GM18502 (cell line): Measurements from ENCODE around the gene PLK1.
A peak's percentile ranks its signal among the peaks of the same experiment; 100 is the strongest.
"Not testable (repeated sequence)": the region's sequence is repeated elsewhere in the genome, so short reads cannot be mapped to it uniquely, and the experiment has no call there.

ENCODE experiments used
- ATAC-seq: cut with Tn5 transposase; IDR thresholded peaks from one replicate; pipeline ENCODE4 v1.9.1; 2021; ENCODE audit warnings: mild to moderate bottlenecking; ENCODE audit not compliant: unreplicated experiment, poor library complexity

PLK1 gene

DNA sequence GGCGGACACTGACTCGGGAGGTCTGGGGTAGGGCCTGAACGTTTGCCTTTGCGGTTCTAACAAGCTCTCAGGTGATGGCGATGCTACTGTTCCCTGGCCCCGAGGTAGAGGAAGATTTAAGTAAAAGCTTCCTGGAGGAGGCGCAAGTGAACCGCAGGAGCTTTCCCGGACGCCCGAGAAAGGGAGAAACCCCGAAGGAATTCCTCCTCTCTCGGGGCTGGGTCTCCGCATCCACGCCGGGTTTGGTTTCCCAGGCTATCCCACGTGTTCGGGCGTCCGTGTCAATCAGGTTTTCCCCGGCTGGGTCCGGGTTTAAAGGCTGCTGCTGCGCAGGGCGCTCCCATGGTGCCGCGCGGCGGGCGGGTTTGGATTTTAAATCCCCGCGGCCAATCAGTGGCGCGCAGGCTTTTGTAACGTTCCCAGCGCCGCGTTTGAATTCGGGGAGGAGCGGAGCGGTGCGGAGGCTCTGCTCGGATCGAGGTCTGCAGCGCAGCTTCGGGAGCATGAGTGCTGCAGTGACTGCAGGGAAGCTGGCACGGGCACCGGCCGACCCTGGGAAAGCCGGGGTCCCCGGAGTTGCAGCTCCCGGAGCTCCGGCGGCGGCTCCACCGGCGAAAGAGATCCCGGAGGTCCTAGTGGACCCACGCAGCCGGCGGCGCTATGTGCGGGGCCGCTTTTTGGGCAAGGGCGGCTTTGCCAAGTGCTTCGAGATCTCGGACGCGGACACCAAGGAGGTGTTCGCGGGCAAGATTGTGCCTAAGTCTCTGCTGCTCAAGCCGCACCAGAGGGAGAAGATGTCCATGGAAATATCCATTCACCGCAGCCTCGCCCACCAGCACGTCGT, at the start of gene PLK1:
PLK1 (plus strand) TSS at position 460 of the 844 bp plus-strand sequence; CDS start at position 504, 44 bp downstream.
- ATAC-seq: peak; percentile 89

DNA sequence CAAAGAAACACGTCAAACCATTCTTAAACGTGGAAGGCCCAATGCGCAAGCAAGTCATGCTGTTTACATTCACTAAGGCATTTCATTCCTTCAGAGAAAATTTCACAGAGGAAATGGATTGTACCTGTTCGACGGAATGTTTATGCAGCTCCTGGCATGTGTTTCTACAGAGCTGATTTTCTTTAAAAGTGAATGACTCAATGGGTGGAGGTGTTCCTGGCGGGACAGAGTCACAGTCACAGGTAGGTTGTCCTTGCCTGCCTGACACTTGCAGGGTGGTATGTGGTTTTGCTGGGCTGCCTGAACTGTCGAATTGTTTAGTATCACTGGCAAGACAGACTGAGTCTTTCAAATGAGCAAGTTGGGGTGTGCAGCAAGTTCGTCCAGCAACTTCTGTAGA, 49.2 kb upstream of the PLK1 start:
- no peak for ATAC-seq

DNA sequence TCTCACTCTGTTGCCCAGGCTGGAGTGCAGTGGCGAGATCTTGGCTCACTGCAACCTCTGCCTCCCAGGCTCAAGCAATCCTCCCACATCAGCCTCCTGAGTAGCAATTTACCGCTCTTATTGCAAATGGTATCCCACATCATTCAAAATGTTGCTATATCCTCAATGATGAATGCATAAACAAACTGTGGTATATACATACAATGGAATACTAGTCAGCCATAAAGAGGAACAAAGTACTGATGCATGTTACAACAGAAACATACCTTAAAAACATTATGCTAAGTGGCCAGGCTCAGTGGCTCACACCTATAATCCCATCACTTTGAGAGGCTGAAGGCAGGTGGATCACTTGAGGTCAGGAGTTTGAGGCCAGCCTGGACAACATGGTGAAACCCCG, 46.8 kb upstream of the PLK1 start:
- not testable (repeated sequence) for ATAC-seq

DNA sequence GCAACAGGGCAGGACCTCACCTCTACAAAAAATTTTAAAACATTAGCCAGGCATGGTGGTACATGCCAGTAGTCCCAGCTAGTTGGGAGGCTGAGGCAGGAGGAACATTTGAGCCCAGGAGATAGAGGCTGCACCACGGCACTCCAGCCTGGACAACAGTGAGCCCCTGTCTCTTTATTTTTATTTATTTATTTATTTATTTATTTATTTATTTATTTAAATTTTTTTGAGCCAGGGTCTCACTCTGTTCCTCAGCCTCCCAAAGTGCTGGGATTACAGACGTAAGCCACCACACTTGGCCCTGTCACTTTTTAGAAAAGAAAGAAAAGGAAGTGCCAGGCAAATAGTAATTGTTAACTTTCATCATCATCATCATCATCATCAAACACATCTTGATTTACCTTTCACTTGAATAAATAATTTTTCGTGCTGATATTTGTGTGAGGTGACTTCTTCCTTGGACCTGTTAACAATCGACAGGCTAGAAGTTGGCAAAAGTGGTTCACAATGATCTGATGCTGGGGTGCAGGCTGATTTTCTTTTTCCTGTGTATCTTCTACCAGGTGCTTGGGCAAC, 44.1 kb upstream of the PLK1 start:
- ATAC-seq: no peak

DNA sequence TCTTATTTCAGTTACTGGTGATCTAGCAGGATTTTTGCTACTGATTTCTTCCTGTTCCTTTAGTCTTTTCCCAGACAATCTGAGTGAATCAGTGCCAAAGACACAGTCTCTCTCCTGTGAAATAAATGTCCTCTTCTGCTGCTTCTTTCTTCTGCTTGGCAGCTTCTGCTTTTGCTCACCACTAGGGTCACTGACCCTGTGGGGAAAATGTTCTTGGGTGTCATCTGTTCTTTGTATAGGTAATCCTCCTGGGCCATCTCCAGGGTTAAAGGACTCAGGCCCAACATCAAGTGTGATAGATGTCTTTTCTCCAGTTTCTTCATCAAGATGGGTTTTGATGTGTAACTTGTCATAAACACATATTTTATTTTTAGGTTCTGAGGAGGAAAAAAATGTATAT, 42.7 kb upstream of the PLK1 start:
- no peak for ATAC-seq

DNA sequence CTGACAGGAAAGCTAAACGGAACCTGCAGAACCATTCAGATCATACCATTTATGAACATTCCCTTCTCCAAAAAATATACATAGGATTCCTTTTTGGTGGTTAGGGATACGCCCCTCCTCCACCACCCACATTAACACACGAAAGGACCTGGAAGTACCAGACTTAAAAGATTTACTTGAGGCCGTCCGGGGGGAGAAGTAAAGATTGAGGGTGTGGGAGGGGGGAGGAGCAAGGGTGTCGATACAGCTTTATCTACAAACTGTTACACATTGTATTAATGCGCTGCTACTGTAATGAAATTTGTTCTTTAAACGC, 38.1 kb upstream of the PLK1 start:
- ATAC-seq: no peak

DNA sequence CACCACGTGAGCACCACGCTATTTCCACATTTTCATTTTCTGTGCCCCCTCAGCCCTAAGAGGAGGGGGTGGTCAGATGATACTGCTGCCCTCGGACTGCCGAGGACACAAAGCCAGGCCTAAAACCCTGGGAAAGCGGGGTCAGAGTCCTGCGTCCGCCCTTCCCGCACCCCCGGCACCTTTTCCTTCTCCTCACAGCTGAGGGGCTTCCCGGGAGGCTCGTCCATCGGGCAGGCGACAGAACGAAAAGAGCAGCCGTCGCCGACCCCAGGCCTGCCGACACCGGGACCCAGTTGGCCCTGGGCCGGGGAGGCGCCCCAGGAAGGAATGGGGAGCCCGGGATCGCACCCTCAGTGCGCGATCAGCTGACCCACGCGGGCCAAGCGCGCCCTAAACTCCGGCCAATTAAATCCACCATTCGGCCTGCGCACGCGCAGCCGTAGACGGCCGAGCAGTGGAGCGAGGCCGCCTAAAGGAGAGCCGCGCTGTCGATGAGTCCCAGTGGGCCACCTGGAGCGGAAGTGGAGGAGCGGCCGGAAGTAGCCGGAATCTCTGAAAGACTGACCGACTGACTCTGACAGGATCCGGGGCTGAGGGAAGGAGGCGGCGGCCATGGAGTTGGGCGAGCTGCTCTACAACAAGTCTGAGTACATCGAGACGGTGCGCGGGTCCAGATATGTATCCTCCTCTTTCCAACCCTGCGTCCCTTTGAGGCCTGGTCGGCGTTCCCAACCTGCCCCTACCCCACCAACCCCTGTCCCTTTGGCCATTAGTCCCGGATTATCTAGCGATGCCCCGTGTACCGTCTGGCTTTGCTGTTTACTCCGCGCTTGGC, 37.5 kb upstream of the PLK1 start, which contains the start of the genes DCTN5 and PALB2:
DCTN5 (plus strand) TSS at position 536 of the 835 bp plus-strand sequence; CDS start at position 613, 77 bp downstream.
PALB2 (minus strand) TSS at position 380 of the 835 bp plus-strand sequence; CDS start at position 227, 153 bp downstream.
- peak; percentile 98 for ATAC-seq

DNA sequence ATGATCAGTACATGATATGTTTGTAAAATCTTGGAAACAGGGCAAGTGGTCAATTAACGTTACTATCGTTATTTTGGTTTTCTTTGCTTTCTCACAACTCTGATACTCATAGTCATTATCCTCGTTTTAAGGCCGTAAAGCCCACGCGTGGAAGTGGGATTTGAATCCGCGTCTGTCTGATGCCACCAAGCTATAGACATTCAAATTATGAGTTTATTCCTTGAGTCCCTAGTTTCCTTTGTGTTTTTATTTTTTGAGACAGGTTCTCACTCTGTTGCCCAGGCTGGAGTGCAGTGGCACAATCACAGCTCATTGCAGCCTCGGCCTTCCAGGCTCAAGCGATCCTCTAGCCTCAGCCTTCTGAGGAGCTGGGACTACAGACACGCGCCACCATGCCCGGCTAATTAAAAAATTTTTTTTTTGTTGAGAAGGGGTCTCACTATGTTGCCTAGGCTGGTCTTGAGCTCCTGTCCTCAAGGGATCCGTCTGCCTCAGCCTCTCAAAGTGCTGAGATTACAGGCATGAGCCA, 36.4 kb upstream of the PLK1 start:
- no peak for ATAC-seq

DNA sequence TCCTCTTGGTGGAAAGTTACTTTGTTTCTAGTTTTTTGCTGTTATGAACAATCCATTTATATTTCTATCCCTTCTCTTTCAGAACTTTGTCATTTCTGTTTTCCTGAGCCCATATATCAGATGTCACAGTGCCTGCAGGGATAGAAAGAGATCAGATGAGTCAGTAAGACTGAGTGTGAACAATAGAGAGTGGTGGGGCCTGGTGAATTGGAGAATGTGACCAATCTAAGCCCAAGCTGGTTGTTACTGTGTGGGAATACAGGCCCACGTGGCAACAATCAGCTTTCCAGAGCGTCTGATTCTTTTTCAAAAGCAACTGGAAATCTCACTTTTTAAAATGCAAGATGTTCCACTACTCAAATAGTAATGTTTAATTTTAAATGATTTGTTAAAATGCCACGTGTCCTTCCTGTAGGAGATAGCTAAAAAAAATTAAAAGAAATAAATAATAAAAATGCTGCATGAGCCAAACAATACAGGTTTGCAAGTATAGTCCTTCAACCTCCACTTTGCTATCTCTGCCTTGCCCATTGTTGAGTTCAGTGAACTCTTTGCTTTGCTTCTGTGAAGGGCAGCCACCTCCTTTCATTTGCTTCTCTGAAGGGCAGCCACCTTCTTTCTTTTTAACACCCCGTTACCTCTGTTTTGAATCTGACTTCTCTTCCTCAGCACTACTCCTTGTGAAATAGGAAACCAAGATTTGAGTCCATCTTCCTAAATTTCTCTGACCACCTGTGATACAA, 27.8 kb upstream of the PLK1 start:
- no peak for ATAC-seq

DNA sequence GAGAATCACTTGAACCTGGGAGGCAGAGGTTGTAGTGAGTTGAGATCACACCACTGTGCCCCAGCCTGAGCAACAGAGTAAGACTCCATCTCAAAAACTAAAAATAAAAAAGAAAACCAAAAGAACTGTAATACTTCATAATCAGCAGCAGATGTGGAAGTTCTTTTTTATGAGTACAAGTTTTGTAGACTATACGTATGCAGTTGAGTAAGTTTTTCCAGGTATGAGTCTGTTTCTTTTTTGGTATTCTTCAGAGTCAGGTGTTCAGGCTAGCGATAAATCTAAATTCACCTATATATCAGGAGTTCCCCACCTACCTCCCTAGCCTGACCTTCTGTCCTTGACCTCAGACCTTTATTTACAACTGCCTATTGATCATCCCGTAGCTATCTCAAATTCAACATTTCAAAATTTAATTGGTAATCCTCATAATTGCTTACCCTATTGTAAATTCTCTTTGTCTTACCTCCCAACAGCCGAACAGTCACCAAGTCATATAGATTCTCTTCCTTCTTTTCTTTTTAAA, 26.7 kb upstream of the PLK1 start:
- ATAC-seq: no peak

DNA sequence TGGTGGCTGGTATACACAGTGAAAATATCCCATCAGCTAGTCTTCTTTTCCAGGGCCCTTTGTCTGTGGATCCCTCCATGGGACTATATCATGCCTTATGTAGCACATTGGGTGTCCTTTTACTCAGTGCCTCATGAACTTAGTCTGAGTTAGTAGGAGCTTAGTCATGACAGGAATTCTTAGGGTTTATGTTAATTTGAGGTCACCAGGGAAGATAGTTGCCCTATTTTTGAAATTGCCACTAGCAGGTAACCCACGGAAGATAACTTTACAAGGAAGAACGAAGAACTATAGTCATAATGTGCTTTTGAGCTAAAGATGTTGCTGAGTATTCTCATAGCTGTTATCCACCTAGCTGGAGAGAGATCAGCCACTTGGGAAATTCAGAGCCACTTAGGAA, 14.8 kb upstream of the PLK1 start:
- no peak for ATAC-seq

DNA sequence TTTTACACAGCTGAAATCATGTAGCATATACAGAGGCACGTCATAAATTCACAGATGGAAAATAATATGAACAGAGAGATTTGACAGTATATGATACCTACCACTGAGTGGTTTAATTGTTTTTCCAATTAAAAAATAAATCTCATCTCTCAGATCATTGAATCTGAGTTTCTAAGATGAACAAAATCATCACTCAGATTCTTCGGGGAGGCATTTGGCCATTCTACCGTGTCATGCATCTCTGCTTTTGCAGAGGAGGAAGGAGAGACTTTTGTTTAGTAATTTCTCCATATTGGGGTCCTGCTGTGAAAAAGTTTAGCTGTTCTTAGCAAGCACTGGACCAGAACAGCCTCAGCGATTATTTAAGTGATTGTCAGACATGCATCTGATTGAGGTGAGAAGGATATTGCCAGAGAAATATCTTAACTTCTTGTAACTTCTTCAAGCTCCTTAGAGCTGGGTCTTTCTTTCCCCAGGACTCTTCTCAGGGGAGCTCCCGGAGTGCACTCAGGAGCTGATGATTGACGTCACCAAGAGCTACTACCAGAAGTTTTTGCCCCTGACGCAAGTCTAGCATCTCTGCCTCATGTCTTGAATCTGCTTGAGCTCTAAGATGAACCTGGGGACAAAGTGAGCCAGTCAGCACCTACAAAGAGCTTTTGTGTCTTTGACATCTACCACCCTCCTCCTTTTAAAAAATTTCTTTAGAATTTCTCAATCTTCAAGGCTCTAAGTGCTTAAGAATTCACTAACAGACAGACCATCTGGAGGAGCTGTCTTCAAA, 11.9 kb upstream of the PLK1 start:
- no peak for ATAC-seq

DNA sequence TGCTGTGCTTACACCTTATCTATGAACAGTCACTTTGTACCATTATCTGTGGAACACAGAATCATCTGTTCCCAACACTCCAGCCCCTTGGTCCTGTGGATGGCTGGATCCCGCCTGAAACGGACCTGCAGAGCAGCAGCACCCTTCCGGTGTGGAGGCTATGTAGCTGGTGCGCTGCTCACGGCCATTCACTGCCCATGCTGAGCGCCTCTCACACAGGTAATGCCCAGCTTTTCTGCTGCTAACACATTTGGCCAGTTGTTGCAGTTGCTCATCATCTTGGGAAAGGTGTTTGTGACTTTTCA, 11.4 kb upstream of the PLK1 start:
- no peak for ATAC-seq

DNA sequence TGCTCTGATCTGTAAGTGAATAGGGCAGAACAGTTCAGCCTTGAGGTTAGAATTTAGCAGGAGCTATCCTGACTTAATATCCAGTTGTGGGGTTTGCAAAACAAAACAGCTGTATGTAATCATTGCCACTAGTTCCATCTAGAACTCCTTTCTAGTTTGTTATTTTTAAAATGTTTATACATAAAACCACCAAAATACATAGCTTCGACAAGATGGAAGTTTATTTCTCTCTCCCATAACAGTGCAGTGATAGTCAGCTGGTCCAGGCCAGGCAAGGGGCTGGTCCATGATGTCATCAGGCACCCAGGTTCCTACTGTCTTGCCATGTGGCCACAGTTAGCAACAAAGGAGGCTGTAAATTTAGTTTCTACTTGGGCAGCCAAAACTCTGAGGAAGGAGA, 10.5 kb upstream of the PLK1 start:
- ATAC-seq: no peak

DNA sequence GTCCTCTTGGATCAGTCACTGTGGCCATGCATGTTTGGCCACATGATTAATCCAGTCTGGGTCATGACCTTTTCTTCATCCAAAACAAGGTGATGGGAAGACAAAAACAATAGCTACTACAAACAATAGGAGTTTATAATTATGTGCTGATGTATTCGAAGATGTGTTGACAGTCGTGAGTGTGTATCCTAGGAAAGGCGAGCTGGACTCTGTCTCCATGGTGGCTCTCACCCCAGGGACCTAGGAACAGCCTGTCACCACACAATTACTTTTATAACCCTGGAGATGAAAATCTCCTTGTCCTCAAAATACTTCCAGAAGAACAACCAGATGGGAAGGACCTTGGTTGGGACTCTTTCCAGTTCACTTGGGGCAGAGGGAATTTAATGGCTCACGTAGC, 9.8 kb upstream of the PLK1 start:
- ATAC-seq: no peak

DNA sequence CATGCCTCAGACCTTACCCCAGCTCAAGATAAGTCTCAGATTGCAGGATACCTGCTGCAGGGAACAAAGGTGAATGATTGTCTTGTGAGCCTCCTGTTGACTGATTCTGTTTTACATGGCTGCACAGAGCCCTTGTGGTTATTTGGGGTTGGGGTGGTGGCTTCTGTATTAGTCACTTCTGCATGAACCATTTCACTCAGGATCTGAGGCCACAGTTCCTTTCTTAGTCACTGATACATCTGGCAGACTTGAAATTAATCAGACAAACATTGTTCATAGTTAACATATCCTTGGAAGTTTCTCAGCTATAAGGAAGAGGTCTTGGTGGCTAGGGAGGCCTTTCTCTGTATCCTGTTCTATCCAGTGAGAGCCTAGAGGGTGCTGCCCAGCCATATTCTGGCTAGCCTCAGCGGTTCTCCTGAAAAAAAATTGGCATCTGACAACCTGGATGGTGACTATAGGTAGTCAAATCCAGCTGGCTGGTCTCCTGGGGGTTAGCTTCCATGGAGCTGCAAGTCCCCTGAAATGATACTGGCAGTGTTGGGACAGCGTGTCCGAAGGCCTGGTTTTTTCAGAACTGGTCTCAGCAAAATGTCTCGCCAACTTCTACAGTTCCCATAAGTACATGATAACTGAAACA, 8.4 kb upstream of the PLK1 start:
- ATAC-seq: peak; percentile 95

DNA sequence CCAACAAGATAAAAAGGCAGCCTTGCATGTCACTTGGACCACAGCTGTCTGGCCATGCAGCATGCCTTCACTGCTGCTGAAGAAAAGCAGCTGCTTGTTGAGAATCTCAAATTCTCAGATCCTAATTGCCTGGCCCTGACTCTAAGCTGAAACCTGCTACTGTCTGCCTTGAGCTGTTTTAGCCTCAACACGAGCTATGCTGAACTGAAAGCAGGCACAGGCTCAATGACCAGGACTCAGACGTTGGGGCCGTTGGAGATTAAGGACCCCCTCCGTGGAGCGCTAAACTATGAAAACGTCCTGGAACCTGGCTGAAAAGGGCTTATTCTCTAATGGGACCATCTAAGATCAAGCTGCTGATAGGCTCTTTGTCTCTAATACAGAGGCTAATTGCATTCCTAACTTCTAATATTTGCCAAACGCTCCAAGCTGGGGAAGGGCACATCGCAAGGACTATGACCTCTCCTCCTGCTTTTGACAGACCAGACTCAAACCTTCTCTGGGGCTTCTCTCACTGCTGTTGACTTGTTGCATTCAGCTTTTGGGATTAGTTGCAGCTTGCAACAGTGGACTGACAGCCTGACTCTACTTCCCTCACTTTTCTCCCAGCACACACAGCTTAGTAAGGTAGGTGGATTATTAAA, 4.6 kb upstream of the PLK1 start:
- ATAC-seq: no peak

DNA sequence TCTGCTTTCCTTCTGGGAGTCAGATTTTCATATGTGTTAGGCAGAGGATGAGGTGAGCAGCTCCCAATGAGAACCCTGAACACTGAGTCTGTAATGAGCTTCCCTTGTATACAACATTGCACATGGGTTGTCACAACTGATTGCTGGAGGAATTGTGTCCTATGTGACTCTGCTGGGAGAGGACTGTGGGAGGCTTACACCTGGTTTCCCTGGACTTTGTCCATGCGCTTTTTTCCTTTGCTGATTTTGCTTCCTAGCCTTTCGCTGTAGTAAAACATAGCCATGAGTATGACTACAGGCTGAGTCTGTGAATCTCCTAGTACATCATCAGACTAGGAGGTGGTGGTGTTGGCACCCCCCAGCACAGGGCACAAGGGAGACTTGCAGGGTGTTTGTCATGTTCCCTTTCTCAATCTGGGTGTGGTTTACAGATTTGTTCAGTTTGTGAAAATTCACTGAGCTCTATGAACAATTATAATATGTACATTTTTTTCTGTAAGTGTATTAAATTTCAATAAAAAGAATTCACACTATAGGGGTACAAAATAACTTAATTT, 1.7 kb upstream of the PLK1 start:
- ATAC-seq: no peak
